ENCODE data around the gene CD47. TPM values are rescaled to one million over a fixed set of nuclear protein-coding genes. Genes with fewer than 3 reads are reported as not detected.

CD47 gene
- total and polyA plus RNA-seq, 10 of the 15 experiments (the other 5 are each of a cell fraction or from before 2014, with no cell fraction given), result 22.9 to 175 (median 81.1) TPM

- no peak for TF ChIP-seq RBBP5 (conservative IDR thresholded peaks at IDR 0.05)
- no peak for TF ChIP-seq SMAD5 (IDR thresholded peaks at IDR 0.05; ENCODE audit: low read depth)
- no peak for TF ChIP-seq ZBTB40 (IDR thresholded peaks at IDR 0.05; ENCODE audit: borderline replicate concordance)
- peak; percentile 97 for TF ChIP-seq IRF4 (IDR thresholded peaks at IDR 0.05; ENCODE audit: low read depth, low read length)
- TF ChIP-seq CREB1 (IDR thresholded peaks at IDR 0.05; ENCODE audit: low read depth), result peak; percentile 74; the same call in 1 of the 2 replicates
- no peak for TF ChIP-seq WRNIP1 (IDR thresholded peaks at IDR 0.05; ENCODE audit: borderline replicate concordance, low read depth, low read length)
- TF ChIP-seq POLR2AphosphoS5 (IDR thresholded peaks at IDR 0.05; ENCODE audit: low read length), result no peak
- TF ChIP-seq NFYA (IDR thresholded peaks at IDR 0.05; ENCODE audit: borderline replicate concordance, low read depth, low read length), result no peak
- peak; percentile 94 for TF ChIP-seq CBX5 (IDR thresholded peaks at IDR 0.05; ENCODE audit: low read depth)
- peak; percentile 79 for TF ChIP-seq GATAD2B (conservative IDR thresholded peaks at IDR 0.05; ENCODE audit: low read depth)
- TF ChIP-seq TAF1 (IDR thresholded peaks at IDR 0.05; ENCODE audit: borderline replicate concordance, low read depth, low read length), result no peak
- peak; percentile 95; the same call in 1 of the 2 replicates for TF ChIP-seq MTA3 (IDR thresholded peaks at IDR 0.05; ENCODE audit: borderline replicate concordance, low read length)
- TF ChIP-seq POLR2AphosphoS2 (IDR thresholded peaks at IDR 0.05; ENCODE audit: low read depth, low read length), result no peak
- TF ChIP-seq EGR1 (IDR thresholded peaks at IDR 0.05; ENCODE audit: borderline replicate concordance in 1 of 2, low read depth in 2 of 2, low read length in 2 of 2), result no peak
- TF ChIP-seq ZNF622 (IDR thresholded peaks at IDR 0.05), result no peak
- no peak for TF ChIP-seq BCLAF1 (IDR thresholded peaks at IDR 0.05)
- TF ChIP-seq MTA2 (IDR thresholded peaks at IDR 0.05; ENCODE audit: low read depth), result peak; percentile 88
- no peak for TF ChIP-seq SIN3A (IDR thresholded peaks at IDR 0.05; ENCODE audit: low read depth, low read length)
- TF ChIP-seq ESRRA (IDR thresholded peaks at IDR 0.05; ENCODE audit: low read length), result no peak
- peak; percentile 91 for TF ChIP-seq EED (IDR thresholded peaks at IDR 0.05; ENCODE audit: low read depth)
- no peak for TF ChIP-seq MXI1 (IDR thresholded peaks at IDR 0.05; ENCODE audit: low read depth, low read length)
- TF ChIP-seq IRF5 (IDR thresholded peaks at IDR 0.05; ENCODE audit: borderline replicate concordance), result no peak
- no peak for TF ChIP-seq STAT1 (conservative IDR thresholded peaks at IDR 0.05)
- TF ChIP-seq STAT3 (IDR thresholded peaks at IDR 0.05; ENCODE audit: low read depth, low read length), result 0 out of 2 replicates have a peak, but pooled peaks have one; percentile 65
Observed at GRCh38 chr3:108100906-108101660, 10.3 kb upstream of the CD47 start (continued).
